ENCODE measurements around the gene TEPSIN. TPM values are rescaled to one million over a fixed set of nuclear protein-coding genes. Genes with fewer than 3 reads are reported as not detected.

TEPSIN gene
- total RNA-seq, 4 donors from 2014 or later = 38.0 to 156 (median 79.4) TPM

GRCh38 chr17:81184555-81184954 is 54.3 kb downstream of the TEPSIN start:
- H3K27me3 ChIP-seq = no peaks in the 10 kb centered on the region

DNA sequence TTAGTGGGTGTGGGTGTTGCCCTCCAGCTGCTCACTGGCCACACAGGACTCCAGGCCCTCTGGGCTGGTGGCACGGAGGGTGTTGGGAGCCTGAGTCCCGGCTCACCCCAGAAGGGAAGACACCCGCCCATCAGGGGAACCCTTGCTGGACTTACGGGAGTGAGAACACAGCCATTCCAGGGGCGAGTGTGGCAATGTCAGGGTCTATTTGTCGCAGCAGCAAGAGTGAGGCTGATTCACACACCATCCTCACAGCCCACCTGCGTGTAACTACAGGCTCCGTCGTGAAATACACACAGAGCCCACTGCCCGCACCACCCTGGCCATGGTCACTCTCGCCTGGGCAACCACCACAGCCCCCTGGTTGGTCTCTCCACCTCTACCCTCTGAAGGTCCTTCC is 55.0 kb downstream of the TEPSIN start:
- no peak overlapping the region for H3K27ac ChIP-seq
- no peaks in the 10 kb centered on the region for H3K4me1 ChIP-seq
- no peaks in the 10 kb centered on the region for H3K36me3 ChIP-seq
- no peaks in the 10 kb centered on the region for H3K9me3 ChIP-seq
- no peak for DNase-seq
- no peaks in the 10 kb centered on the region for H3K27me3 ChIP-seq
- TF ChIP-seq, protein P1, sequence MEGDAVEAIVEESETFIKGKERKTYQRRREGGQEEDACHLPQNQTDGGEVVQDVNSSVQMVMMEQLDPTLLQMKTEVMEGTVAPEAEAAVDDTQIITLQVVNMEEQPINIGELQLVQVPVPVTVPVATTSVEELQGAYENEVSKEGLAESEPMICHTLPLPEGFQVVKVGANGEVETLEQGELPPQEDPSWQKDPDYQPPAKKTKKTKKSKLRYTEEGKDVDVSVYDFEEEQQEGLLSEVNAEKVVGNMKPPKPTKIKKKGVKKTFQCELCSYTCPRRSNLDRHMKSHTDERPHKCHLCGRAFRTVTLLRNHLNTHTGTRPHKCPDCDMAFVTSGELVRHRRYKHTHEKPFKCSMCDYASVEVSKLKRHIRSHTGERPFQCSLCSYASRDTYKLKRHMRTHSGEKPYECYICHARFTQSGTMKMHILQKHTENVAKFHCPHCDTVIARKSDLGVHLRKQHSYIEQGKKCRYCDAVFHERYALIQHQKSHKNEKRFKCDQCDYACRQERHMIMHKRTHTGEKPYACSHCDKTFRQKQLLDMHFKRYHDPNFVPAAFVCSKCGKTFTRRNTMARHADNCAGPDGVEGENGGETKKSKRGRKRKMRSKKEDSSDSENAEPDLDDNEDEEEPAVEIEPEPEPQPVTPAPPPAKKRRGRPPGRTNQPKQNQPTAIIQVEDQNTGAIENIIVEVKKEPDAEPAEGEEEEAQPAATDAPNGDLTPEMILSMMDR (IDR thresholded peaks at IDR 0.05) = no peak
- no peak for TF ChIP-seq POLR2A (IDR thresholded peaks at IDR 0.05)
- no peak overlapping the region for H3K4me3 ChIP-seq

More at GRCh38 chr17:81184555-81184954, 54.3 kb downstream of the TEPSIN start:
- Histone ChIP-seq H3K27ac (no peak overlapping the region), H3K4me1 (no peaks in the 10 kb centered on the region), H3K4me3 (no peak overlapping the region), H3K36me3 (no peaks in the 10 kb centered on the region), H3K9me3 (no peaks in the 10 kb centered on the region)
- DNase-seq = no peak
- no peak for TF ChIP-seq POLR2A (IDR thresholded peaks at IDR 0.05)
- TF ChIP-seq, protein P1 (IDR thresholded peaks at IDR 0.05) = no peak

- no peak overlapping the region for H3K4me3 ChIP-seq
- H3K4me1 ChIP-seq = no peaks in the 10 kb centered on the region
- no peak overlapping the region for H3K27ac ChIP-seq
- no peaks in the 10 kb centered on the region for H3K36me3 ChIP-seq
- DNase-seq = no peak
- no peaks in the 10 kb centered on the region for H3K9me3 ChIP-seq
- no peak for TF ChIP-seq POLR2A (IDR thresholded peaks at IDR 0.05)
- TF ChIP-seq, protein P1 (IDR thresholded peaks at IDR 0.05) = no peak
- H3K27me3 ChIP-seq = no peaks in the 10 kb centered on the region
Measured at GRCh38 chr17:81183316-81183715, 55.5 kb downstream of the TEPSIN start.

- Histone ChIP-seq H3K27me3 (no peaks in the 10 kb centered on the region), H3K4me3 (no peak overlapping the region), H3K36me3 (no peaks in the 10 kb centered on the region), H3K9me3 (no peaks in the 10 kb centered on the region), H3K4me1 (no peaks in the 10 kb centered on the region), H3K27ac (no peak overlapping the region)
- TF ChIP-seq POLR2A (IDR thresholded peaks at IDR 0.05) = no peak
- TF ChIP-seq, protein P1 (IDR thresholded peaks at IDR 0.05) = no peak
- no peak for DNase-seq
Measured at GRCh38 chr17:81182596-81182995, 56.3 kb downstream of the TEPSIN start.

- H3K4me1 ChIP-seq = no peaks in the 10 kb centered on the region
- no peaks in the 10 kb centered on the region for H3K36me3 ChIP-seq
- TF ChIP-seq, protein P1 (IDR thresholded peaks at IDR 0.05) = no peak
- TF ChIP-seq POLR2A (IDR thresholded peaks at IDR 0.05) = no peak
- no peak overlapping the region for H3K4me3 ChIP-seq
- no peaks in the 10 kb centered on the region for H3K27me3 ChIP-seq
- DNase-seq = no peak
- H3K9me3 ChIP-seq = no peaks in the 10 kb centered on the region
- H3K27ac ChIP-seq = no peak overlapping the region
Measured at GRCh38 chr17:81181811-81182185, 57.1 kb downstream of the TEPSIN start.

Measured in Peyer's patch (tissue), 4 donors.